GM12878 (cell line): ENCODE measurements around the gene ADD2. TPM values are rescaled to one million over a fixed set of nuclear protein-coding genes. Genes with fewer than 3 reads are reported as not detected.

Experiments
- ATAC-seq: fragments of 200-7000 bp; cut with Tn5 transposase; 3 replicates; pipeline ENCODE4 v1.9.1; 2020; ENCODE audit warnings: mild to moderate bottlenecking, moderate library complexity
- BruUV-seq: library from RNA; stranded (reverse); fragments of 400-500 nt; replicated peaks from 2 replicates; lab custom pipeline; 2021; lab: Mats Ljungman, UMichigan
- CTCF ChIA-PET: fragments of 300-600 bp; sonication (Branson Sonifier 250); formaldehyde crosslinking; extraction: SDS; loops from one replicate; lab custom pipeline; 2021; ENCODE audit warnings: inconsistent platforms; lab: Yijun Ruan, JAX
- POLR2A ChIA-PET: fragments of 350-600 bp; formaldehyde crosslinking; extraction: SDS; loops from one replicate; lab custom pipeline; 2021; ENCODE audit warnings: inconsistent platforms; lab: Charles Lee
- RAD21 ChIA-PET: fragments of 300-600 bp; sonication (Branson Sonifier 250); formaldehyde crosslinking; loops from one replicate; lab custom pipeline; 2023; ENCODE audit warnings: antibody characterized with exemption; ENCODE audit not compliant: unreplicated experiment; lab: Charles Lee
- SMC1A ChIA-PET: fragments of 300-600 bp; sonication (Branson Sonifier 250); formaldehyde crosslinking; loops from one replicate; lab custom pipeline; 2023; ENCODE audit not compliant: unreplicated experiment, uncharacterized antibody; lab: Charles Lee
- DNase-seq: peaks from one replicate; pipeline ENCODE4 v3.0.0-alpha.2; 2011; ENCODE audit warnings: low read depth, low spot score
- FAIRE-seq: peaks from 3 replicates; lab custom pipeline; 2011; peaks lifted over from hg19 to GRCh38; lab: Jason Lieb, UNC
- H2AFZ ChIP-seq: 2 replicates; pipeline ENCODE4 v1.6.0; 2011; ENCODE audit warnings: low read depth, low read length, control low read depth; ENCODE audit not compliant: control insufficient read depth
- H3K27ac ChIP-seq: 2 replicates; pipeline ENCODE4 v1.5.1; 2011; ENCODE audit warnings: control low read depth; ENCODE audit not compliant: control insufficient read depth, insufficient read depth
- H3K27me3 ChIP-seq, 2 experiments: replicated peaks in 1 of 2; 2 replicates each; pipeline versions ENCODE4 v1.6.0 to v1.6.1; 2011; ENCODE audit warnings: low read length in 1 of 2; ENCODE audit not compliant: control insufficient read depth in 2 of 2, insufficient read depth in 2 of 2
- H3K36me3 ChIP-seq, 2 experiments: 2 replicates each; pipeline ENCODE4 v1.5.1; 2011; ENCODE audit warnings: low read length in 1 of 2; ENCODE audit not compliant: control insufficient read depth in 2 of 2, insufficient read depth in 2 of 2
- H3K4me1 ChIP-seq: 2 replicates; pipeline ENCODE4 v1.6.1; 2011; ENCODE audit warnings: mild to moderate bottlenecking, low read length, moderate library complexity, mixed read lengths; ENCODE audit not compliant: control insufficient read depth, insufficient read depth
- H3K4me2 ChIP-seq: 2 replicates; pipeline ENCODE4 v1.6.0; 2011; ENCODE audit warnings: control low read depth; ENCODE audit not compliant: control insufficient read depth, insufficient read depth
- H3K4me3 ChIP-seq: fragments of 200-600 bp; sonication (generic); 2 replicates; pipeline ENCODE4 v1.5.1; 2016
- H3K79me2 ChIP-seq: 2 replicates; pipeline ENCODE4 v1.6.0; 2011; ENCODE audit warnings: low read length; ENCODE audit not compliant: control insufficient read depth, insufficient read depth
- H3K9ac ChIP-seq: 2 replicates; pipeline ENCODE4 v1.8.0; 2011; ENCODE audit warnings: low read length, control low read depth, mixed read lengths; ENCODE audit not compliant: control insufficient read depth, insufficient read depth
- H3K9me3 ChIP-seq: replicated peaks from 3 replicates; pipeline ENCODE4 v1.5.1; 2011; ENCODE audit warnings: mild to moderate bottlenecking, low read length; ENCODE audit not compliant: control insufficient read depth, insufficient read depth
- H4K20me1 ChIP-seq: 2 replicates; pipeline ENCODE4 v1.6.0; 2011; ENCODE audit not compliant: control insufficient read depth, insufficient read depth
- BRCA1 ChIP-seq: IDR thresholded peaks from 2 replicates; pipeline ENCODE4 v1.6.1; 2011; ENCODE audit warnings: low read depth, low read length, improper control_type of control experiment
- CREB1 ChIP-seq: IDR thresholded peaks from 2 replicates; pipeline ENCODE4 v1.6.1; 2012; ENCODE audit warnings: low read depth, mild to moderate bottlenecking, inconsistent platforms
- DPF2 ChIP-seq: fragments of 450-650 bp; IDR thresholded peaks from 2 replicates; pipeline ENCODE4 v1.6.1; 2017; ENCODE audit warnings: mild to moderate bottlenecking
- E2F8 ChIP-seq: fragments of 450-650 bp; IDR thresholded peaks from 2 replicates; pipeline ENCODE4 v1.6.1; 2018; ENCODE audit warnings: mild to moderate bottlenecking, low read depth, moderate library complexity; ENCODE audit not compliant: partially characterized antibody
- EP300 ChIP-seq, 2 experiments: fragments of 150-350 bp in 1 of 2; IDR thresholded peaks; 2 replicates each; pipeline ENCODE4 v1.6.1; 2011 to 2012; ENCODE audit warnings: low read depth in 2 of 2, low read length in 2 of 2, borderline replicate concordance in 1 of 2, improper control_type of control experiment in 1 of 2, inconsistent platforms in 1 of 2; ENCODE audit not compliant: control insufficient read depth in 1 of 2
- FOXM1 ChIP-seq: IDR thresholded peaks from 2 replicates; pipeline ENCODE4 v1.6.1; 2012; ENCODE audit warnings: low read depth, mild to moderate bottlenecking, inconsistent platforms, low read length, moderate library complexity
- MTA2 ChIP-seq: fragments of 450-650 bp; IDR thresholded peaks from 2 replicates; pipeline ENCODE4 v1.6.1; 2016; ENCODE audit warnings: low read depth, mild to moderate bottlenecking, moderate library complexity
- NBN ChIP-seq: fragments of 450-650 bp; IDR thresholded peaks from 2 replicates; pipeline ENCODE4 v1.6.1; 2016
- POLR2AphosphoS2 ChIP-seq: IDR thresholded peaks from 2 replicates; pipeline ENCODE4 v1.6.1; 2011; ENCODE audit warnings: low read depth, mild to moderate bottlenecking, low read length, improper control_type of control experiment, moderate library complexity
- PRDM15 ChIP-seq: fragments of 450-650 bp; formaldehyde crosslinking; IDR thresholded peaks from 2 replicates; pipeline ENCODE4 v1.4.0; 2020; ENCODE audit warnings: mild to moderate bottlenecking, moderate library complexity
- RAD21 ChIP-seq: IDR thresholded peaks from 2 replicates; pipeline ENCODE4 v1.6.1; 2011; ENCODE audit warnings: mild to moderate bottlenecking, low read depth, low read length, moderate library complexity; ENCODE audit not compliant: insufficient read depth
- RFX5 ChIP-seq: IDR thresholded peaks from 2 replicates; pipeline ENCODE4 v1.6.1; 2011; ENCODE audit warnings: low read depth, low read length, improper control_type of control experiment
- STAT1 ChIP-seq: fragments of 450-650 bp; conservative IDR thresholded peaks from 2 replicates; pipeline ENCODE4 v1.6.1; 2014; ENCODE audit warnings: antibody characterized with exemption, mild to moderate bottlenecking
- WGBS: methylation state at CpG from one replicate; pipeline ENCODE4 v1.1.6; 2016; ENCODE audit warnings: low lambda C conversion rate; ENCODE audit not compliant: insufficient replicate concordance, insufficient coverage; ENCODE audit errors: missing lambda C conversion rate; 5-methylcytosine and 5-hydroxymethylcytosine counted together
- in situ Hi-C: fragments of 300-500 bp; cut with MboI; formaldehyde crosslinking; loops from 9 replicates; pipeline ENCODE4 v1.14.3; 2018; ENCODE audit warnings: mixed read lengths
- intact Hi-C: fragments of 100-400 bp; cut with micrococcal nuclease; formaldehyde crosslinking; loops from one replicate; pipeline ENCODE4 v1.14.2; 2022; ENCODE audit not compliant: unreplicated experiment
- polyA plus RNA-seq, 11 experiments: library from polyadenylated mRNA; depleted of rRNA in 4 of 11; unstranded in 6 of 11; stranded (reverse) in 5 of 11; fragments of >200 nt; fragmentation: Nextera tagmentation in 4 of 11; fragmentation: Illumina TruSeq in 1 of 11; extraction: Ambion mirVana in 4 of 11; extraction: Trizol in 1 of 11; gene quantifications; 1 replicate in 1 of 11; 2 replicates in 10 of 11; pipeline versions ENCODE4 v1.2.1 to v1.2.3, GENCODE V29; 2011 to 2016; ENCODE audit warnings: inconsistent platforms in 2 of 11, missing spikeins in 2 of 11, low read depth in 1 of 11
- total RNA-seq, 4 experiments: library from RNA; depleted of rRNA in 3 of 4; stranded (reverse); fragments of >200 nt in 3 of 4; fragmentation: Illumina TruSeq in 1 of 4; extraction: Trizol in 1 of 4; gene quantifications; 2 replicates each; pipeline versions ENCODE4 v1.2.1 to v1.2.3, GENCODE V29; 2013 to 2021

ADD2 gene
- total and polyA plus RNA-seq, 10 of the 15 experiments (the other 5 are each of a cell fraction or from before 2014, with no cell fraction given): 0.05 to 0.13 (median 0.08) TPM; not detected in 7

GRCh38 chr2:70757966-70758365 lies 10.0 kb downstream of the ADD2 start:
- no peaks in the 10 kb centered on the region for H3K9me3 ChIP-seq
- no peak overlapping the region for H2AFZ ChIP-seq
- TF ChIP-seq CREB1 (no peak), E2F8 (no peak), STAT1 (no peak), MTA2 (no peak), RFX5 (no peak), FOXM1 (no peak), BRCA1 (no peak), RAD21 (no peak), PRDM15 (no peak), DPF2 (no peak), NBN (no peak), POLR2AphosphoS2 (no peak), EP300 (IDR thresholded peaks at IDR 0.05; ENCODE audit: borderline replicate concordance in 1 of 2, control insufficient read depth in 1 of 2, low read depth in 2 of 2, low read length in 2 of 2) (no peak)
- H3K9ac ChIP-seq: no peak overlapping the region
- H3K4me3 ChIP-seq: no peak overlapping the region
- ChIA-PET SMC1A (no interaction called here), RAD21 (no interaction called here), CTCF (no interaction called here), POLR2A (no interaction called here)
- WGBS: 56% methylated on average over 7 of the region's 7 CpGs
- no TSS peak for BruUV-seq
- in situ Hi-C loops (no loop called here), intact Hi-C loops (no loop called here)
- H3K27ac ChIP-seq: no peak overlapping the region
- no peaks in the 10 kb centered on the region for H3K79me2 ChIP-seq
- FAIRE-seq: no peak
- no peaks in the 10 kb centered on the region; a peak in 1 of 4 replicates for H3K27me3 ChIP-seq
- DNase-seq: no peak
- no peak for ATAC-seq
- H3K36me3 ChIP-seq: no peaks in the 10 kb centered on the region
- H3K4me2 ChIP-seq: no peak overlapping the region
- no peaks in the 10 kb centered on the region for H3K4me1 ChIP-seq
- H4K20me1 ChIP-seq: no peaks in the 10 kb centered on the region
